ENCODE data around the gene MUC4.
"Not testable (repeated sequence)": the region's sequence is repeated elsewhere in the genome, so short reads cannot be mapped to it uniquely, and the experiment has no call there.

Gene MUC4

GRCh38 chr3:195744437-195744836, 67.3 kb downstream of the MUC4 start:
- no peak for DNase-seq (ENCODE audit: low read depth in 2 of 2)

- no peak for DNase-seq (ENCODE audit: low read depth in 2 of 2)
Measured at GRCh38 chr3:195739561-195740111, 72.1 kb downstream of the MUC4 start.

- no peak for DNase-seq (ENCODE audit: low read depth in 2 of 2)
Measured at GRCh38 chr3:195738274-195739044, 73.3 kb downstream of the MUC4 start.

GRCh38 chr3:195737782-195738181, 73.9 kb downstream of the MUC4 start:
- not testable (repeated sequence) for DNase-seq (ENCODE audit: low read depth in 2 of 2)

GRCh38 chr3:195736866-195737490, 74.8 kb downstream of the MUC4 start:
- no peak for DNase-seq (ENCODE audit: low read depth in 2 of 2)

GRCh38 chr3:195735036-195735695, 76.6 kb downstream of the MUC4 start:
- DNase-seq (ENCODE audit: low read depth in 2 of 2) = no peak

- DNase-seq (ENCODE audit: low read depth in 2 of 2) = no peak
Measured at GRCh38 chr3:195732940-195733339, 78.8 kb downstream of the MUC4 start.

GRCh38 chr3:195731356-195731905, 80.3 kb downstream of the MUC4 start:
- DNase-seq (ENCODE audit: low read depth in 2 of 2) = no peak

GRCh38 chr3:195729476-195730251, 82.1 kb downstream of the MUC4 start:
- no peak for DNase-seq (ENCODE audit: low read depth in 2 of 2)

GRCh38 chr3:195728789-195729188, 82.9 kb downstream of the MUC4 start:
- not testable (repeated sequence) for DNase-seq (ENCODE audit: low read depth in 2 of 2)

- DNase-seq (ENCODE audit: low read depth in 2 of 2) = no peak
Measured at GRCh38 chr3:195727606-195728195, 84.0 kb downstream of the MUC4 start.

GRCh38 chr3:195725916-195726740, 85.6 kb downstream of the MUC4 start:
- not testable (repeated sequence) for DNase-seq (ENCODE audit: low read depth in 2 of 2)

GRCh38 chr3:195724363-195724762, 87.4 kb downstream of the MUC4 start:
- not testable (repeated sequence) for DNase-seq (ENCODE audit: low read depth in 2 of 2)

- DNase-seq (ENCODE audit: low read depth in 2 of 2) = not testable (repeated sequence)
Measured at GRCh38 chr3:195722996-195723345, 88.8 kb downstream of the MUC4 start.

GRCh38 chr3:195722139-195722995, 89.4 kb downstream of the MUC4 start:
- DNase-seq (ENCODE audit: low read depth in 2 of 2) = not testable (repeated sequence)

GRCh38 chr3:195720831-195721506, 90.8 kb downstream of the MUC4 start, which contains the start of gene MUC20:
TSS of gene MUC20 (plus strand) at chr3:195720978. CDS start at chr3:195721008, 30 bp downstream.
- not testable (repeated sequence) for DNase-seq (ENCODE audit: low read depth in 2 of 2)

GRCh38 chr3:195719514-195720254, 92.0 kb downstream of the MUC4 start:
- DNase-seq (ENCODE audit: low read depth in 2 of 2) = not testable (repeated sequence)
